ENCODE results near the gene NAA25. TPM values are rescaled to one million over a fixed set of nuclear protein-coding genes. Genes with fewer than 3 reads are reported as not detected.
"Not testable (repeated sequence)": the region's sequence is repeated elsewhere in the genome, so short reads cannot be mapped to it uniquely, and the experiment has no call there.

Gene NAA25
- total RNA-seq, 2 experiments from 2014 or later, result 27.5 to 31.2 TPM

DNA sequence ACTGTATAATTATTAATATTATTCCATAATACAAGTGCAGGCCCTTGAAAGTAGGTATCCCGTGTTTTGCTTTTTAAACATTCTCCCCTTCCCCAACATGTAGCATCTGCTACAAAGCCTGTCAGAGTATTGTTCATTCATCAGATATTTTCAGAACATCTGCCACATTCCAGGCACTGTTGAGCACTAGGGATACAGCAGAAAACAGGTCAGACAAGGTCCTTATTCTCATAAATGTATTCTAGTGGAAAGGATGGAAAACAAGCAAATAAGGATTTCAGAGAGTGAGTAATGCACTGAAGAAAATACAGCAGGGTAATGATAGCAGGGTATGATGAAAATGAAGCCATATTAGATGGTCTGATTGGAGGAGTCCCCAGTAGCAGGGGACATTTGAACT is 91.5 kb downstream of the NAA25 start:
- Mint-ChIP-seq H3K27me3 (ENCODE audit: low read depth) (no peaks in the 10 kb centered on the region), H3K27ac (no peak overlapping the region), H3K4me1 (ENCODE audit: low read depth) (peaks cover 41% of the 10 kb centered on the region), H3K4me3 (no peak overlapping the region), H3K36me3 (ENCODE audit: low read depth) (peaks cover 66% of the 10 kb centered on the region), H3K9me3 (ENCODE audit: insufficient read depth) (no peaks in the 10 kb centered on the region)
- POLR2A ChIA-PET, result no interaction called here
- DNase-seq (no peak), ATAC-seq (no peak)
- CTCF ChIA-PET, result interaction anchor here (1.1 to 6.2 kb wide), 2 partner anchors 49 to 72 kb away, joined by 3 to 63 read pairs; no protein-coding TSS in a partner anchor

DNA sequence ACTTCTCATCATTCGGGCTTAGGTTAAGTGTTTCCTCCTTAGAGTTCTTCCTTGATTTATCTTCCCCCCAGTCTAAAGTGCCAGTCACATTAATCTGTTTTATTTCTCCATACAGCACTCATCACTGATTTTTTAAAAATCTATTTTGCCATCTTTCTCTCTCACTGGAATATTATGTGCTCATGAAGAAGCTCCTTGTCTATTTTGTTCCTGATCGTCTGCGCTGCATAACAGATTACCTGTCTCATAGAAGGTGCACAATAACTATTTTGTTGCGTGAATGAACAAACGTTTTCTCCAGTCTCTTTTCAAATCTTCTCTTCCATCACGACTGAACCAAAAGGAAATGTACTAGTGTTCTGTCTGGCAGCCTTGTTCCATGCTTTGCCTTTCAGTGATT is 92.6 kb downstream of the NAA25 start:
- Mint-ChIP-seq H3K36me3 (ENCODE audit: low read depth) (peaks cover 67% of the 10 kb centered on the region), H3K27ac (peak overlapping the region; percentile 63), H3K4me1 (ENCODE audit: low read depth) (peaks cover 52% of the 10 kb centered on the region), H3K9me3 (ENCODE audit: insufficient read depth) (no peaks in the 10 kb centered on the region), H3K27me3 (ENCODE audit: low read depth) (no peaks in the 10 kb centered on the region), H3K4me3 (peak overlapping the region; percentile 30)
- ChIA-PET POLR2A (no interaction called here), CTCF (interaction anchor here (0.6 to 6.2 kb wide), 4 partner anchors 50 to 575 kb away, joined by 3 to 63 read pairs (median 4); no protein-coding TSS in a partner anchor)
- no peak for DNase-seq
- ATAC-seq, result no peak

GRCh38 chr12:112013601-112014402 is 94.8 kb downstream of the NAA25 start:
- CTCF ChIA-PET, result interaction anchor here (0.7 to 6.2 kb wide), 31 partner anchors 9 to 374 kb away, joined by 3 to 63 read pairs (median 4); partner anchors contain the start of gene TRAFD1
- Mint-ChIP-seq H3K27me3 (ENCODE audit: low read depth) (no peaks in the 10 kb centered on the region), H3K9me3 (ENCODE audit: insufficient read depth) (no peaks in the 10 kb centered on the region), H3K27ac (peak overlapping the region; percentile 95), H3K4me1 (ENCODE audit: low read depth) (peaks cover 57% of the 10 kb centered on the region), H3K4me3 (peak overlapping the region; percentile 92), H3K36me3 (ENCODE audit: low read depth) (peaks cover 58% of the 10 kb centered on the region)
- POLR2A ChIA-PET, result interaction anchor here (0.6 to 4.0 kb wide), 22 partner anchors 10 to 405 kb away, joined by 3 to 91 read pairs (median 7); partner anchors contain the start of genes ACAD10, BRAP, NAA25 and PTPN11
- DNase-seq, result peak; percentile 83
- ATAC-seq, result peak; percentile 54

- H3K4me3 Mint-ChIP-seq, result peak within 1 kb of the TSS; percentile 92
- DNase-seq (peak; percentile 100), ATAC-seq (peak; percentile 88)
- H3K27ac Mint-ChIP-seq, result peak within 1 kb of the TSS; percentile 95
- H3K36me3 Mint-ChIP-seq (ENCODE audit: low read depth), result peaks cover 51% of the 10 kb centered on the region
- ChIA-PET CTCF (interaction anchor here (0.7 to 6.2 kb wide), 20 partner anchors 10 to 118 kb away, joined by 3 to 63 read pairs (median 5); partner anchors contain the start of gene TRAFD1), POLR2A (interaction anchor here (0.6 to 4.0 kb wide), 19 partner anchors 10 to 120 kb away, joined by 3 to 91 read pairs (median 7); no protein-coding TSS in a partner anchor)
- H3K27me3 Mint-ChIP-seq (ENCODE audit: low read depth), result no peaks in the 10 kb centered on the region
- peaks cover 52% of the 10 kb centered on the region for H3K4me1 Mint-ChIP-seq (ENCODE audit: low read depth)
- no peaks in the 10 kb centered on the region for H3K9me3 Mint-ChIP-seq (ENCODE audit: insufficient read depth)
Observed at GRCh38 chr12:112012775-112013600, 95.6 kb downstream of the NAA25 start, which contains the start of the genes ERP29 and TMEM116. ERP29 (plus strand) TSS chr12:112013426; CDS start chr12:112013466, 40 bp downstream. TMEM116 (minus strand) TSS chr12:112013165; CDS start chr12:112005270, 7,895 bp downstream.

DNA sequence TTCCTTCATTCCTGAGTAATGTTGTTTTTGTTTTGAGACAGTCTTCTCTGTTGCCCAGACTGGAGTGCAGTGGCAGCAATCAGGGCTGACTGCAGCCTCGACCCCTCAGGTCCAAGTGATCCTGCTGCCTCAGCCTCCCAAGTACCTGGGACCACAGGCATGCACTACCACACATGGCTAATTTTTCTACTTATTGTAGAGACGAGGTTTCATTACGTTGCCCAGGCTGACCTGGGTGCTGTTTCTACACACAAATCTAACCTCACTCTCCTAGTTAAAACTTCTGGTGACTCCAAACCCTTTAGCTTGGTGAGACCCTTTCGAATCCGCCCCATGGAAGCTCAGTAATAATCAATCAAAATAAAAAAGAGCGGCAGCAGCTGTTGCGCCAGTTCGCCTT is 96.9 kb downstream of the NAA25 start:
- ChIA-PET POLR2A (interaction anchor here (0.6 to 4.0 kb wide), 10 partner anchors 9 to 73 kb away, joined by 3 to 91 read pairs (median 6); no protein-coding TSS in a partner anchor), CTCF (interaction anchor here (1.7 to 6.2 kb wide), 5 partner anchors 9 to 119 kb away, joined by 4 to 63 read pairs (median 39); no protein-coding TSS in a partner anchor)
- Mint-ChIP-seq H3K4me3 (peak overlapping the region; percentile 92), H3K27ac (peak overlapping the region; percentile 95), H3K4me1 (ENCODE audit: low read depth) (peaks cover 44% of the 10 kb centered on the region), H3K36me3 (ENCODE audit: low read depth) (peaks cover 46% of the 10 kb centered on the region), H3K9me3 (ENCODE audit: insufficient read depth) (no peaks in the 10 kb centered on the region), H3K27me3 (ENCODE audit: low read depth) (no peaks in the 10 kb centered on the region)
- no peak for DNase-seq
- ATAC-seq, result no peak

- Mint-ChIP-seq H3K4me3 (peak overlapping the region; percentile 92), H3K36me3 (ENCODE audit: low read depth) (peaks cover 37% of the 10 kb centered on the region), H3K27ac (peak overlapping the region; percentile 95), H3K9me3 (ENCODE audit: insufficient read depth) (no peaks in the 10 kb centered on the region), H3K4me1 (ENCODE audit: low read depth) (peaks cover 41% of the 10 kb centered on the region), H3K27me3 (ENCODE audit: low read depth) (no peaks in the 10 kb centered on the region)
- ATAC-seq, result no peak
- no peak for DNase-seq
- ChIA-PET POLR2A (interaction anchor here (0.6 to 1.3 kb wide), 5 partner anchors 10 to 98 kb away, joined by 3 to 4 read pairs (median 3); partner anchors contain the start of gene NAA25), CTCF (interaction anchor here (0.7 to 0.9 kb wide), 2 partner anchors 17 to 65 kb away, joined by 3 read pairs; no protein-coding TSS in a partner anchor)
Observed at GRCh38 chr12:112010415-112011344, 97.9 kb downstream of the NAA25 start.

- H3K4me3 Mint-ChIP-seq; DNase-seq; ATAC-seq; H3K27ac Mint-ChIP-seq; H3K27me3 Mint-ChIP-seq (ENCODE audit: low read depth); H3K9me3 Mint-ChIP-seq (ENCODE audit: insufficient read depth): not testable (repeated sequence)
- POLR2A ChIA-PET, result interaction anchor here (0.9 to 1.3 kb wide), 3 partner anchors 8 to 99 kb away, joined by 3 to 4 read pairs (median 4); partner anchors contain the start of gene NAA25
- Mint-ChIP-seq H3K4me1 (ENCODE audit: low read depth) (peaks cover 38% of the 10 kb centered on the region), H3K36me3 (ENCODE audit: low read depth) (peaks cover 33% of the 10 kb centered on the region)
- CTCF ChIA-PET, result interaction anchor here (0.8 to 0.9 kb wide), 2 partner anchors 16 to 64 kb away, joined by 3 read pairs; no protein-coding TSS in a partner anchor
Observed at GRCh38 chr12:112009596-112009995, 99.0 kb downstream of the NAA25 start.

GRCh38 chr12:112008918-112009317 is 99.7 kb downstream of the NAA25 start:
- POLR2A ChIA-PET, result no interaction called here
- H3K9me3 Mint-ChIP-seq (ENCODE audit: insufficient read depth), result no peaks in the 10 kb centered on the region
- no peaks in the 10 kb centered on the region for H3K27me3 Mint-ChIP-seq (ENCODE audit: low read depth)
- CTCF ChIA-PET, result interaction anchor here (0.8 kb wide), 1 partner anchor 64 kb away, joined by 3 read pairs; no protein-coding TSS in a partner anchor
- peaks cover 33% of the 10 kb centered on the region for H3K4me1 Mint-ChIP-seq (ENCODE audit: low read depth)
- H3K36me3 Mint-ChIP-seq (ENCODE audit: low read depth), result peaks cover 26% of the 10 kb centered on the region
- H3K27ac Mint-ChIP-seq, result no peak overlapping the region
- DNase-seq (no peak), ATAC-seq (no peak)
- H3K4me3 Mint-ChIP-seq, result no peak overlapping the region

DNA sequence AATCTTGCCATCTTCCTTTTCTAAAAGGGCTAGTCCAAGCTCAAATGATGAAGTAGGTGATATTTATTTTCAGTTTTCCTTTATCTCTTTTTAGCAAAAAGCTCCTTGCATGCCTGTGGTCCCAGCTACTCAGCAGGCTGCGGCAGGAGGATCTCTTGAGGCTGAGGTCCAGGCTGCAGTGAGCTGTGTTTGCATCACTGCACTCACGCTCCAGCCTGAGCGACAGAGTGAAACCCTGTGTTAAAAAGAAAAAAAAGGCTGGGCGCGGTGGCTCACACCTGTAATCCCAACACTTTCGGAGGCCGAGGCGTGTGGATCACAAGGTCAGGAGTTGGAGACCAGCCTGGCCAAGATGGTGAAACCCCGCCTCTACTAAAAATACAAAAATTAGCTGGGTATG is 100.6 kb downstream of the NAA25 start:
- POLR2A ChIA-PET, result no interaction called here

More for the DNA sequence above, 100.6 kb downstream of the NAA25 start:
- no peak overlapping the region for H3K4me3 Mint-ChIP-seq
- H3K27me3 Mint-ChIP-seq (ENCODE audit: low read depth), result no peaks in the 10 kb centered on the region
- CTCF ChIA-PET, result no interaction called here
- no peaks in the 10 kb centered on the region for H3K9me3 Mint-ChIP-seq (ENCODE audit: insufficient read depth)
- no peak overlapping the region for H3K27ac Mint-ChIP-seq
- ATAC-seq (no peak), DNase-seq (no peak)
- peaks cover 36% of the 10 kb centered on the region for H3K4me1 Mint-ChIP-seq (ENCODE audit: low read depth)
- peaks cover 29% of the 10 kb centered on the region for H3K36me3 Mint-ChIP-seq (ENCODE audit: low read depth)

Data from activated CD8-positive, alpha-beta T cell treated with anti-CD3 and anti-CD28 coated beads, Interleukin-2, amount 10 ng/mL, durations not matched to agents 7 days and 5 days (primary cell).